K562 (cell line): ENCODE measurements around the gene RBFA. TPM values are rescaled to one million over a fixed set of nuclear protein-coding genes. Genes with fewer than 3 reads are reported as not detected.

Source experiments
- ATAC-seq: fragments of 200-7000 bp; cut with Tn5 transposase; 3 replicates; pipeline ENCODE4 v1.9.1; 2020; ENCODE audit warnings: moderate library complexity
- BruUV-seq: library from RNA; stranded (reverse); fragments of 400-500 nt; replicated peaks from 2 replicates; lab custom pipeline; 2021; lab: Mats Ljungman, UMichigan
- CTCF ChIA-PET: fragments of 300-600 bp; formaldehyde crosslinking; extraction: SDS; loops from one replicate; lab custom pipeline; 2021; ENCODE audit warnings: low intra/inter-chr PET ratio; lab: Yijun Ruan, JAX
- POLR2A ChIA-PET: fragments of 300-600, 350-650 bp; sonication (Branson Sonifier 250); formaldehyde crosslinking; extraction: SDS; loops from one replicate; lab custom pipeline; 2021; ENCODE audit warnings: antibody characterized with exemption, inconsistent platforms; lab: Yijun Ruan, JAX
- DNase-seq, 4 experiments: peaks; one replicate each; pipeline versions ENCODE4 v3.0.0 to v3.0.0-alpha.2; 2011 to 2018; ENCODE audit warnings: low spot score in 3 of 4, mixed read lengths in 3 of 4; ENCODE audit errors: extremely low read depth in 1 of 4
- FAIRE-seq: peaks from 2 replicates; lab custom pipeline; 2011; peaks lifted over from hg19 to GRCh38; lab: Jason Lieb, UNC
- H2AFZ ChIP-seq: 2 replicates; pipeline ENCODE4 v1.6.0; 2011; ENCODE audit warnings: low read depth, low read length, control low read depth, inconsistent platforms
- H3K27ac ChIP-seq: fragments of 200-600 bp; 3 replicates; pipeline ENCODE4 v1.8.0; 2011; ENCODE audit warnings: low read depth, mild to moderate bottlenecking, control low read depth, inconsistent platforms, low read length, moderate library complexity, mixed read lengths; ENCODE audit errors: extremely low read depth
- H3K27me3 ChIP-seq, 2 experiments: fragments of 300-600 bp in 1 of 2; 2 replicates in 1 of 2; 3 replicates in 1 of 2; pipeline versions ENCODE4 v1.6.0 to v1.8.0; 2011; ENCODE audit warnings: inconsistent platforms in 2 of 2, low read length in 2 of 2, mild to moderate bottlenecking in 1 of 2, mixed read lengths in 1 of 2, moderate library complexity in 1 of 2; ENCODE audit not compliant: control insufficient read depth in 2 of 2, insufficient read depth in 2 of 2
- H3K36me3 ChIP-seq: fragments of 300-600 bp; 3 replicates; pipeline ENCODE4 v1.8.0; 2011; ENCODE audit warnings: mild to moderate bottlenecking, low read length, inconsistent platforms; ENCODE audit not compliant: control insufficient read depth, insufficient read depth
- H3K4me1 ChIP-seq, 2 experiments: fragments of 200-600 bp in 1 of 2; replicated peaks in 1 of 2; 2 replicates in 1 of 2; 3 replicates in 1 of 2; pipeline versions ENCODE4 v1.5.1 to v1.8.0; 2011; ENCODE audit warnings: inconsistent platforms in 2 of 2, low read length in 2 of 2, mild to moderate bottlenecking in 1 of 2, mixed read lengths in 1 of 2, moderate library complexity in 1 of 2; ENCODE audit not compliant: control insufficient read depth in 2 of 2, insufficient read depth in 2 of 2
- H3K4me2 ChIP-seq: 2 replicates; pipeline ENCODE4 v1.6.1; 2011; ENCODE audit warnings: low read length, control low read depth, inconsistent platforms, mixed read lengths; ENCODE audit not compliant: insufficient read depth
- H3K4me3 ChIP-seq: fragments of 200-600 bp; sonication (generic), shearing (Covaris generic); 2 replicates; pipeline ENCODE4 v1.5.1; 2016; ENCODE audit warnings: control low read depth, inconsistent platforms
- H3K79me2 ChIP-seq: fragments of 200-600 bp; 3 replicates; pipeline ENCODE4 v1.8.0; 2011; ENCODE audit warnings: low read length, inconsistent platforms; ENCODE audit not compliant: control insufficient read depth, insufficient read depth
- H3K9ac ChIP-seq, 2 experiments: 2 replicates each; pipeline versions ENCODE4 v1.6.0 to v1.6.1; 2011; ENCODE audit warnings: low read depth in 2 of 2, low read length in 2 of 2, control low read depth in 1 of 2, inconsistent platforms in 1 of 2, mild to moderate bottlenecking in 1 of 2, mixed read lengths in 1 of 2; ENCODE audit not compliant: insufficient read depth in 1 of 2
- H3K9me1 ChIP-seq: one replicate; pipeline ENCODE4 v1.6.0; 2011; ENCODE audit warnings: inconsistent platforms, mild to moderate bottlenecking, low read length, moderate library complexity; ENCODE audit not compliant: control insufficient read depth, insufficient read depth
- H3K9me3 ChIP-seq: replicated peaks from 2 replicates; pipeline ENCODE4 v1.5.1; 2011; ENCODE audit warnings: low read depth, low read length, inconsistent platforms; ENCODE audit not compliant: control insufficient read depth, insufficient read depth
- H4K20me1 ChIP-seq: replicated peaks from 2 replicates; pipeline ENCODE4 v1.6.1; 2011; ENCODE audit warnings: low read length, inconsistent platforms, mixed read lengths; ENCODE audit not compliant: control insufficient read depth, insufficient read depth
- ARID1B ChIP-seq: fragments of 450-650 bp; IDR thresholded peaks from 2 replicates; pipeline ENCODE4 v1.6.1; 2016; ENCODE audit warnings: antibody characterized with exemption, mild to moderate bottlenecking, inconsistent platforms
- ARID3A ChIP-seq: IDR thresholded peaks from 2 replicates; pipeline ENCODE4 v1.6.1; 2012; ENCODE audit warnings: low read depth, low read length, improper control_type of control experiment, borderline replicate concordance
- BRF1 ChIP-seq: IDR thresholded peaks from 3 replicates; pipeline ENCODE4 v1.6.1; 2011; ENCODE audit warnings: borderline replicate concordance, mild to moderate bottlenecking; ENCODE audit not compliant: insufficient read length; ENCODE audit errors: extremely low read depth
- CAMTA2 ChIP-seq: fragments of 250-450 bp; sonication (Bioruptor Pico); conservative IDR thresholded peaks from 2 replicates; pipeline ENCODE4 v1.5.1; 2022
- CBFA2T2 ChIP-seq: fragments of 450-650 bp; conservative IDR thresholded peaks from 2 replicates; pipeline ENCODE4 v1.6.1; 2017; ENCODE audit warnings: mild to moderate bottlenecking
- CBFA2T3 ChIP-seq: fragments of 450-650 bp; IDR thresholded peaks from 2 replicates; pipeline ENCODE4 v1.6.1; 2017
- CTBP1 ChIP-seq: fragments of 450-650 bp; IDR thresholded peaks from 2 replicates; pipeline ENCODE4 v1.6.1; 2016; ENCODE audit warnings: borderline replicate concordance
- DPF2 ChIP-seq: fragments of 450-650 bp; IDR thresholded peaks from 2 replicates; pipeline ENCODE4 v1.6.1; 2016
- EP400 ChIP-seq: fragments of 450-650 bp; IDR thresholded peaks from 2 replicates; pipeline ENCODE4 v1.6.1; 2017; ENCODE audit warnings: antibody characterized with exemption, mild to moderate bottlenecking, moderate library complexity
- FOXA3 ChIP-seq, 2 experiments: fragments of 450-650 bp in 1 of 2; sonication (generic) in 1 of 2; formaldehyde crosslinking; IDR thresholded peaks in 1 of 2; conservative IDR thresholded peaks in 1 of 2; 2 replicates each; pipeline versions ENCODE4 v1.4.0 to v1.8.0; 2020 to 2022; ENCODE audit warnings: mild to moderate bottlenecking in 2 of 2, missing genetic modification reagents in 1 of 2
- HDAC2 ChIP-seq: fragments of 450-650 bp; IDR thresholded peaks from 2 replicates; pipeline ENCODE4 v1.6.1; 2016; ENCODE audit warnings: mild to moderate bottlenecking
- HES1 ChIP-seq: fragments of 450-650 bp; IDR thresholded peaks from 2 replicates; pipeline ENCODE4 v1.6.1; 2016; ENCODE audit warnings: low read depth, mild to moderate bottlenecking, moderate library complexity
- MEIS2 ChIP-seq: fragments of 450-650 bp; IDR thresholded peaks from 2 replicates; pipeline ENCODE4 v1.6.1; 2014; ENCODE audit warnings: mild to moderate bottlenecking; ENCODE audit not compliant: partially characterized antibody
- MNT ChIP-seq, 2 experiments: fragments of 450-650 bp; conservative IDR thresholded peaks; 2 replicates each; pipeline ENCODE4 v1.6.1; 2017; ENCODE audit warnings: mild to moderate bottlenecking in 2 of 2, moderate library complexity in 2 of 2
- NUFIP1 ChIP-seq: fragments of 450-650 bp; IDR thresholded peaks from 2 replicates; pipeline ENCODE4 v1.6.1; 2018; ENCODE audit not compliant: partially characterized antibody
- SNIP1 ChIP-seq: fragments of 450-650 bp; IDR thresholded peaks from 2 replicates; pipeline ENCODE4 v1.7.1; 2017; ENCODE audit warnings: low read depth, mild to moderate bottlenecking
- TAL1 ChIP-seq: fragments of 450-650 bp; IDR thresholded peaks from 2 replicates; pipeline ENCODE4 v1.6.1; 2016; ENCODE audit warnings: mild to moderate bottlenecking
- TBL1XR1 ChIP-seq, 2 experiments: IDR thresholded peaks; 2 replicates each; pipeline ENCODE4 v1.6.1; 2012; ENCODE audit warnings: improper control_type of control experiment in 2 of 2, low read length in 2 of 2, mild to moderate bottlenecking in 1 of 2
- TCF3 ChIP-seq: sonication (generic); formaldehyde crosslinking; IDR thresholded peaks from 2 replicates; pipeline ENCODE4 v1.4.0; 2020; ENCODE audit warnings: mild to moderate bottlenecking, missing genetic modification reagents
- ZEB2 ChIP-seq: fragments of 450-650 bp; IDR thresholded peaks from 2 replicates; pipeline ENCODE4 v1.6.1; 2016
- ZNF253 ChIP-seq: fragments of 250-450 bp; sonication (Bioruptor Pico); conservative IDR thresholded peaks from 2 replicates; pipeline ENCODE4 v1.6.1; 2021; ENCODE audit warnings: mild to moderate bottlenecking
- WGBS: fragments of 100-300 bp; shearing (Covaris generic); methylation state at CpG from one replicate; pipeline ENCODE4 v1.1.6; 2016; ENCODE audit warnings: low coverage, mixed read lengths; ENCODE audit not compliant: insufficient coverage; ENCODE audit errors: missing lambda C conversion rate; 5-methylcytosine and 5-hydroxymethylcytosine counted together
- in situ Hi-C: fragments of 300-500 bp; cut with MboI; formaldehyde crosslinking; loops from 4 replicates; pipeline ENCODE4 v1.15.0; 2018; ENCODE audit warnings: inconsistent platforms, mixed read lengths
- intact Hi-C: fragments of 100-400 bp; cut with micrococcal nuclease; formaldehyde crosslinking; loops from 2 replicates; pipeline ENCODE4 v1.14.2; 2022
- polyA plus RNA-seq, 8 experiments: library from polyadenylated mRNA; depleted of rRNA in 4 of 8; stranded (reverse) in 5 of 8; unstranded in 3 of 8; fragments of >200 nt; fragmentation: Nextera tagmentation in 2 of 8; fragmentation: Illumina TruSeq in 1 of 8; extraction: Ambion mirVana in 2 of 8; extraction: Trizol in 1 of 8; gene quantifications; 2 replicates each; pipeline versions ENCODE4 v1.2.1 to v1.2.3, GENCODE V29; 2011 to 2014; ENCODE audit warnings: inconsistent platforms in 1 of 8, missing spikeins in 1 of 8
- total RNA-seq, 7 experiments: library from RNA; depleted of rRNA in 6 of 7; stranded (reverse); fragments of >200 nt in 6 of 7; fragmentation: Illumina TruSeq in 2 of 7; extraction: Trizol in 2 of 7; gene quantifications; 2 replicates each; pipeline versions ENCODE4 v1.2.1 to v1.2.3, GENCODE V29; 2011 to 2021; ENCODE audit warnings: low replicate concordance in 1 of 7

RBFA gene
- total and polyA plus RNA-seq, 9 of the 15 experiments (the other 6 are each of a cell fraction or from before 2014, with no cell fraction given): 3.4 to 41.9 (median 25.8) TPM

GRCh38 chr18:80035997-80036396, 1.8 kb downstream of the RBFA start:
- H3K4me1 ChIP-seq: peaks cover 0 to 9% of the 10 kb centered on the region in 2 experiments; a peak in 3 of 5 replicates
- in situ Hi-C loops: no loop called here
- no peaks in the 10 kb centered on the region for H3K27me3 ChIP-seq
- H3K4me2 ChIP-seq: peak overlapping the region; percentile 97
- ChIA-PET POLR2A (no interaction called here), CTCF (no interaction called here)
- ATAC-seq: peak; percentile 44
- H3K9ac ChIP-seq: peak overlapping the region in 1 of 2 experiments; percentile 85; a peak in 2 of 4 replicates
- peaks cover 3% of the 10 kb centered on the region; the same call in 1 of the 2 replicates for H4K20me1 ChIP-seq
- H3K79me2 ChIP-seq: peaks cover 45% of the 10 kb centered on the region
- intact Hi-C loops: loop anchor here (5.0 to 10.0 kb wide), 2 partner anchors 71 to 119 kb away; partner anchors contain the start of gene ADNP2
- peak in 3 of 4 experiments; percentile 23 to 71 (median 52) for DNase-seq
- no peaks in the 10 kb centered on the region for H3K9me3 ChIP-seq
- 0 out of 2 replicates have a peak overlapping the region, but pooled peaks have one; percentile 1 for H2AFZ ChIP-seq
- peak overlapping the region; percentile 78 for H3K4me3 ChIP-seq
- peak overlapping the region; percentile 71 for H3K27ac ChIP-seq
- H3K9me1 ChIP-seq: no peaks in the 10 kb centered on the region
- FAIRE-seq: peak; percentile 93
- WGBS: 0% methylated on average over 6 of the region's 7 CpGs
- no TSS peak for BruUV-seq
- peaks cover 42% of the 10 kb centered on the region; the same call in 2 of the 3 replicates for H3K36me3 ChIP-seq
- TF ChIP-seq SNIP1: no peak
- peak; percentile 60 for TF ChIP-seq MEIS2
- no peak for TF ChIP-seq ZEB2
- TF ChIP-seq TAL1: peak; percentile 70
- no peak for TF ChIP-seq HDAC2
- 0 out of 4 replicates have a peak, but pooled peaks of 1 of the 2 experiments have one; percentile 17 for TF ChIP-seq TBL1XR1 (IDR thresholded peaks at IDR 0.05; ENCODE audit: low read length in 2 of 2)
- TF ChIP-seq CBFA2T3: peak; percentile 79
- peak; percentile 32; the same call in 1 of the 2 replicates for TF ChIP-seq CTBP1
- peak; percentile 82 to 94 for TF ChIP-seq FOXA3 (CRISPR knock-in tag; conservative IDR thresholded peaks at IDR 0.05 in 1 of 2, IDR thresholded peaks at IDR 0.05 in 1 of 2)
- 0 out of 2 replicates have a peak, but pooled peaks have one; percentile 47 for TF ChIP-seq HES1
- peak; percentile 80 for TF ChIP-seq TCF3
- peak; percentile 40 for TF ChIP-seq CBFA2T2
- no peak for TF ChIP-seq NUFIP1
- no peak for TF ChIP-seq ARID3A
- 0 out of 4 replicates have a peak, but pooled peaks of 1 of the 2 experiments have one; percentile 25 for TF ChIP-seq MNT (conservative IDR thresholded peaks at IDR 0.05)
- TF ChIP-seq ARID1B: peak; percentile 76
- TF ChIP-seq DPF2: peak; percentile 42
- TF ChIP-seq EP400: peak; percentile 35; the same call in 1 of the 2 replicates
- TF ChIP-seq CAMTA2 (CRISPR knock-in tag): no peak
- TF ChIP-seq ZNF253 (CRISPR knock-in tag): no peak
- no peak for TF ChIP-seq BRF1
